HTR-8/SVneo (cell line): ENCODE results near the gene SYT17.

Source experiments
- DNase-seq: peaks from one replicate; pipeline ENCODE4 v3.0.0; 2011; ENCODE audit warnings: low spot score, mixed read lengths; ENCODE audit not compliant: insufficient read length
- FAIRE-seq: peaks from 2 replicates; lab custom pipeline; 2011; peaks lifted over from hg19 to GRCh38; lab: Jason Lieb, UNC

The SYT17 gene

GRCh38 chr16:19137201-19138128 is 30.6 kb upstream of the SYT17 start:
- no peak for DNase-seq
- no peak for FAIRE-seq

- FAIRE-seq (no peak), DNase-seq (peak; percentile 48)
Measured at GRCh38 chr16:19138601-19139000, 29.4 kb upstream of the SYT17 start.

GRCh38 chr16:19139436-19140091 is 28.5 kb upstream of the SYT17 start:
- DNase-seq = no peak
- no peak for FAIRE-seq

- DNase-seq (no peak), FAIRE-seq (no peak)
Measured at GRCh38 chr16:19140396-19140795, 27.6 kb upstream of the SYT17 start.

GRCh38 chr16:19142939-19143598 is 25.0 kb upstream of the SYT17 start:
- FAIRE-seq = no peak
- no peak for DNase-seq

GRCh38 chr16:19143599-19143956 is 24.5 kb upstream of the SYT17 start:
- FAIRE-seq = no peak
- DNase-seq = no peak

- no peak for FAIRE-seq
- DNase-seq = no peak
Measured at GRCh38 chr16:19145010-19145409, 23.0 kb upstream of the SYT17 start.

- FAIRE-seq (no peak), DNase-seq (no peak)
Measured at GRCh38 chr16:19147126-19147525, 20.9 kb upstream of the SYT17 start.

- no peak for FAIRE-seq
- DNase-seq = no peak
Measured at GRCh38 chr16:19147627-19148026, 20.4 kb upstream of the SYT17 start.

GRCh38 chr16:19148189-19148588 is 19.9 kb upstream of the SYT17 start:
- FAIRE-seq = no peak

GRCh38 chr16:19151310-19151709 is 16.7 kb upstream of the SYT17 start:
- DNase-seq (no peak), FAIRE-seq (no peak)

More at GRCh38 chr16:19148189-19148588, 19.9 kb upstream of the SYT17 start:
- no peak for DNase-seq

GRCh38 chr16:19152042-19152441 is 16.0 kb upstream of the SYT17 start:
- DNase-seq (no peak), FAIRE-seq (no peak)

- FAIRE-seq = no peak
- peak; percentile 40 for DNase-seq
Measured at GRCh38 chr16:19153876-19154275, 14.2 kb upstream of the SYT17 start.

- no peak for DNase-seq
- FAIRE-seq = no peak
Measured at GRCh38 chr16:19162085-19162484, 6.0 kb upstream of the SYT17 start.

- FAIRE-seq (no peak), DNase-seq (no peak)
Measured at GRCh38 chr16:19163215-19163614, 4.8 kb upstream of the SYT17 start.

- FAIRE-seq = no peak
- DNase-seq = no peak
Measured at GRCh38 chr16:19164285-19164684, 3.8 kb upstream of the SYT17 start.

GRCh38 chr16:19165101-19165500 is 2.9 kb upstream of the SYT17 start:
- no peak for DNase-seq

GRCh38 chr16:19166500-19166899 is 1.5 kb upstream of the SYT17 start:
- FAIRE-seq = no peak
- DNase-seq = no peak

More at GRCh38 chr16:19165101-19165500, 2.9 kb upstream of the SYT17 start:
- no peak for FAIRE-seq

- FAIRE-seq (no peak), DNase-seq (peak; percentile 14)
Measured at GRCh38 chr16:19168371-19169081, 486 bp downstream of the SYT17 start.

GRCh38 chr16:19169082-19169639 is 1.1 kb downstream of the SYT17 start:
- FAIRE-seq (no peak), DNase-seq (no peak)
